Activated CD4-positive, alpha-beta T cell treated with anti-CD3 and anti-CD28 coated beads for 36 hours (primary cell): ENCODE results near the gene CFAP119. TPM values are rescaled to one million over a fixed set of nuclear protein-coding genes. Genes with fewer than 3 reads are reported as not detected.
"Not testable (repeated sequence)": the region's sequence is repeated elsewhere in the genome, so short reads cannot be mapped to it uniquely, and the experiment has no call there.

Experiments used
- ATAC-seq: fragments of 200-7000 bp; cut with Tn5 transposase; one replicate; pipeline ENCODE4 v1.10.0; 2021; ENCODE audit warnings: mild to moderate bottlenecking, moderate library complexity
- CTCF ChIA-PET: fragments of 350-600 bp; sonication (Branson Sonifier 250); formaldehyde crosslinking; loops from one replicate; lab custom pipeline; 2021; ENCODE audit warnings: antibody characterized with exemption; lab: Charles Lee
- POLR2A ChIA-PET: fragments of 350-600 bp; sonication (Branson Sonifier 250); formaldehyde crosslinking; loops from one replicate; lab custom pipeline; 2021; ENCODE audit warnings: antibody characterized with exemption, inconsistent platforms; lab: Charles Lee
- DNase-seq: peaks from one replicate; pipeline ENCODE4 v3.0.0-alpha.2; 2020
- H3K27ac Mint-ChIP-seq: one replicate; pipeline ENCODE4 v1.8.0; 2021; ENCODE audit warnings: mixed read lengths
- H3K27me3 Mint-ChIP-seq: one replicate; pipeline ENCODE4 v1.8.0; 2021; ENCODE audit warnings: mixed read lengths
- H3K36me3 Mint-ChIP-seq: one replicate; pipeline ENCODE4 v1.8.0; 2021; ENCODE audit warnings: low read depth, mixed read lengths
- H3K4me1 Mint-ChIP-seq: one replicate; pipeline ENCODE4 v1.8.0; 2021; ENCODE audit warnings: mixed read lengths
- H3K4me3 Mint-ChIP-seq: one replicate; pipeline ENCODE4 v1.8.0; 2021; ENCODE audit warnings: mild to moderate bottlenecking, moderate library complexity, mixed read lengths
- H3K9me3 Mint-ChIP-seq: one replicate; pipeline ENCODE4 v1.8.0; 2021; ENCODE audit warnings: low read depth, mixed read lengths
- intact Hi-C, 2 experiments: fragments of 100-400 bp; cut with DNase I in 1 of 2; cut with micrococcal nuclease in 1 of 2; formaldehyde crosslinking; loops; one replicate each; pipeline versions ENCODE4 v1.14.2 to v1.15.1; 2022 to 2024; cut with DNase I, micrococcal nuclease
- total RNA-seq, 2 experiments: library from RNA; stranded (reverse); gene quantifications; one replicate each; pipeline ENCODE4 v1.2.3, GENCODE V29; 2021

The CFAP119 gene
- total RNA-seq, result 1 to 10 TPM; 1.7 to 3.1 TPM

- Mint-ChIP-seq H3K27ac (peak within 1 kb of the TSS; percentile 83), H3K36me3 (peaks cover 30% of the 10 kb centered on the region), H3K9me3 (no peaks in the 10 kb centered on the region), H3K27me3 (no peaks in the 10 kb centered on the region), H3K4me1 (peaks cover 25% of the 10 kb centered on the region), H3K4me3 (peak within 1 kb of the TSS; percentile 90)
- intact Hi-C loops, result loop anchor here (1.0 to 10.0 kb wide), 14 partner anchors 13 to 697 kb away; partner anchors contain the start of genes ARMC5 (in 1 of the 2), BCL7C (in 1 of the 2), FBRS (in 1 of the 2) and FBXL19 (in 1 of the 2)
- ATAC-seq (peak; percentile 98), DNase-seq (peak; percentile 94)
- ChIA-PET CTCF (interaction anchor here (0.6 kb wide), 1 partner anchor 141 kb away, joined by 4 read pairs; no protein-coding TSS in a partner anchor), POLR2A (interaction anchor here (0.6 to 2.9 kb wide), 3 partner anchors 14 to 104 kb away, joined by 4 to 14 read pairs (median 5); partner anchors contain the start of gene PHKG2)
Observed at GRCh38 chr16:30761928-30762902, at the start of gene CFAP119, which contains the start of gene RNF40. CFAP119 (minus strand) TSS chr16:30762062; CDS start chr16:30761748, 314 bp downstream. RNF40 (plus strand) TSS chr16:30762322; CDS start chr16:30762546, 224 bp downstream.

GRCh38 chr16:30809675-30810074, 47.8 kb upstream of the CFAP119 start:
- intact Hi-C loops, result loop anchor here in 1 of 2 experiments (10.0 kb wide), 1 partner anchor 45 kb away; the partner anchor contains the start of genes CFAP119 and RNF40
- peaks cover 26% of the 10 kb centered on the region for H3K4me1 Mint-ChIP-seq
- H3K27me3 Mint-ChIP-seq, H3K27ac Mint-ChIP-seq, POLR2A ChIA-PET, ATAC-seq, H3K9me3 Mint-ChIP-seq, H3K36me3 Mint-ChIP-seq, H3K4me3 Mint-ChIP-seq, CTCF ChIA-PET, DNase-seq: not testable (repeated sequence)

- H3K36me3 Mint-ChIP-seq, H3K4me3 Mint-ChIP-seq, H3K27ac Mint-ChIP-seq, DNase-seq, H3K27me3 Mint-ChIP-seq, ATAC-seq, H3K9me3 Mint-ChIP-seq, intact Hi-C loops, POLR2A ChIA-PET, CTCF ChIA-PET: not testable (repeated sequence)
- H3K4me1 Mint-ChIP-seq, result peaks cover 23% of the 10 kb centered on the region
Observed at GRCh38 chr16:30808890-30809426, 47.1 kb upstream of the CFAP119 start.

- ChIA-PET POLR2A (no interaction called here), CTCF (interaction anchor here (0.6 to 3.5 kb wide), 3 partner anchors 7 to 236 kb away, joined by 3 to 22 read pairs (median 4); no protein-coding TSS in a partner anchor)
- Mint-ChIP-seq H3K27ac (no peak overlapping the region), H3K27me3 (peaks cover 4% of the 10 kb centered on the region), H3K36me3 (no peaks in the 10 kb centered on the region), H3K9me3 (no peaks in the 10 kb centered on the region), H3K4me3 (no peak overlapping the region), H3K4me1 (peaks cover 19% of the 10 kb centered on the region)
- no peak for DNase-seq
- intact Hi-C loops, result no loop called here
- ATAC-seq, result no peak
Observed at GRCh38 chr16:30808146-30808545, 46.3 kb upstream of the CFAP119 start.

GRCh38 chr16:30805370-30806169, 43.7 kb upstream of the CFAP119 start:
- intact Hi-C loops, result loop anchor here in 1 of 2 experiments (1.0 kb wide), 1 partner anchor 9 kb away; no protein-coding TSS in a partner anchor
- Mint-ChIP-seq H3K4me1 (peaks cover 19% of the 10 kb centered on the region), H3K27me3 (peaks cover 4% of the 10 kb centered on the region), H3K36me3 (no peaks in the 10 kb centered on the region), H3K4me3 (peak overlapping the region; percentile 60), H3K27ac (peak overlapping the region; percentile 72), H3K9me3 (no peaks in the 10 kb centered on the region)
- POLR2A ChIA-PET, result interaction anchor here (0.6 to 1.1 kb wide), 3 partner anchors 64 to 152 kb away, joined by 3 to 5 read pairs (median 4); partner anchors contain the start of gene SETD1A
- ATAC-seq (peak; percentile 53), DNase-seq (peak; percentile 63)
- CTCF ChIA-PET, result interaction anchor here (0.6 to 3.5 kb wide), 17 partner anchors 9 to 396 kb away, joined by 3 to 22 read pairs (median 3); partner anchors contain the start of genes PHKG2 and ZNF629

GRCh38 chr16:30805056-30805369, 43.2 kb upstream of the CFAP119 start:
- H3K27ac Mint-ChIP-seq, result peak overlapping the region; percentile 59
- no peaks in the 10 kb centered on the region for H3K36me3 Mint-ChIP-seq
- CTCF ChIA-PET, result interaction anchor here (0.5 to 3.5 kb wide), 14 partner anchors 10 to 138 kb away, joined by 3 to 22 read pairs (median 3); partner anchors contain the start of genes PHKG2 and ZNF629
- POLR2A ChIA-PET, result interaction anchor here (0.6 to 1.1 kb wide), 3 partner anchors 63 to 152 kb away, joined by 3 to 5 read pairs (median 4); partner anchors contain the start of gene SETD1A
- H3K27me3 Mint-ChIP-seq, result peaks cover 4% of the 10 kb centered on the region
- ATAC-seq (peak; percentile 52), DNase-seq (peak; percentile 57)
- no peaks in the 10 kb centered on the region for H3K9me3 Mint-ChIP-seq
- peaks cover 19% of the 10 kb centered on the region for H3K4me1 Mint-ChIP-seq
- intact Hi-C loops, result no loop called here
- peak overlapping the region; percentile 60 for H3K4me3 Mint-ChIP-seq

- no peak overlapping the region for H3K27ac Mint-ChIP-seq
- no peak overlapping the region for H3K4me3 Mint-ChIP-seq
- CTCF ChIA-PET, result interaction anchor here (0.6 to 1.7 kb wide), 6 partner anchors 9 to 1163 kb away, joined by 3 to 10 read pairs (median 4); no protein-coding TSS in a partner anchor
- no peak for ATAC-seq
- no peaks in the 10 kb centered on the region for H3K9me3 Mint-ChIP-seq
- H3K4me1 Mint-ChIP-seq, result peaks cover 19% of the 10 kb centered on the region
- POLR2A ChIA-PET, result interaction anchor here (0.6 to 0.9 kb wide), 4 partner anchors 25 to 174 kb away, joined by 3 to 9 read pairs (median 4); no protein-coding TSS in a partner anchor
- intact Hi-C loops, result no loop called here
- no peaks in the 10 kb centered on the region for H3K36me3 Mint-ChIP-seq
- no peak for DNase-seq
- H3K27me3 Mint-ChIP-seq, result peaks cover 4% of the 10 kb centered on the region
Observed at GRCh38 chr16:30802936-30803335, 41.1 kb upstream of the CFAP119 start.

- Mint-ChIP-seq H3K36me3 (no peaks in the 10 kb centered on the region), H3K27ac (no peak overlapping the region), H3K9me3 (no peaks in the 10 kb centered on the region), H3K4me3 (no peak overlapping the region), H3K4me1 (no peaks in the 10 kb centered on the region), H3K27me3 (no peaks in the 10 kb centered on the region)
- ATAC-seq, result no peak
- ChIA-PET CTCF (interaction anchor here (0.6 to 2.5 kb wide), 3 partner anchors 16 to 1070 kb away, joined by 3 to 8 read pairs (median 4); no protein-coding TSS in a partner anchor), POLR2A (no interaction called here)
- intact Hi-C loops, result no loop called here
- DNase-seq, result no peak
Observed at GRCh38 chr16:30797670-30798309, 35.9 kb upstream of the CFAP119 start.

- Mint-ChIP-seq H3K36me3 (no peaks in the 10 kb centered on the region), H3K27me3 (no peaks in the 10 kb centered on the region), H3K4me3 (no peak overlapping the region), H3K4me1 (no peaks in the 10 kb centered on the region), H3K27ac (no peak overlapping the region), H3K9me3 (no peaks in the 10 kb centered on the region)
- ChIA-PET POLR2A (interaction anchor here (0.7 kb wide), 1 partner anchor 12 kb away, joined by 4 read pairs; no protein-coding TSS in a partner anchor), CTCF (no interaction called here)
- DNase-seq (no peak), ATAC-seq (no peak)
- intact Hi-C loops, result no loop called here
Observed at GRCh38 chr16:30794634-30795033, 32.8 kb upstream of the CFAP119 start.
